Right lobe of liver (tissue), 6 donors: ENCODE measurements around the gene CATSPERD. TPM values are rescaled to one million over a fixed set of nuclear protein-coding genes. Genes with fewer than 3 reads are reported as not detected.

Experiments
- ATAC-seq, 4 donors: fragments of 200-7000 bp; cut with Tn5 transposase; one replicate each; pipeline ENCODE4 v1.9.1; 2020; ENCODE audit warnings: mild to moderate bottlenecking in 4 of 4, moderate library complexity in 4 of 4
- DNase-seq, 3 donors: peaks; one replicate each; pipeline ENCODE4 v3.0.0-alpha.2; 2020
- H3K27ac ChIP-seq, 3 donors: fragments of 200-600 bp; one replicate each; pipeline ENCODE4 v1.8.0; 2022
- H3K27me3 ChIP-seq, 2 donors: fragments of 200-600 bp; one replicate each; pipeline ENCODE4 v1.8.0; 2022
- H3K36me3 ChIP-seq, 4 donors: fragments of 200-600 bp; sonication (generic) in 1 of 4; one replicate each; pipeline versions ENCODE4 v1.5.1 to v1.8.0; 2017 to 2022; ENCODE audit warnings: control low read depth in 1 of 4
- H3K4me1 ChIP-seq, 4 donors: fragments of 200-600 bp; sonication (generic) in 1 of 4; one replicate each; pipeline versions ENCODE4 v1.5.1 to v1.8.0; 2017 to 2022; ENCODE audit warnings: control low read depth in 1 of 4
- H3K4me3 ChIP-seq, 3 donors: fragments of 200-600 bp; one replicate each; pipeline ENCODE4 v1.8.0; 2022
- H3K9me3 ChIP-seq, 4 donors: fragments of 200-600 bp; sonication (generic) in 1 of 4; one replicate each; pipeline versions ENCODE4 v1.5.1 to v1.8.0; 2017 to 2022; ENCODE audit warnings: control low read depth in 1 of 4
- POLR2A ChIP-seq: fragments of 450-650 bp; IDR thresholded peaks from one replicate; pipeline ENCODE4 v1.6.1; 2017; ENCODE audit warnings: antibody characterized with exemption, mild to moderate bottlenecking
- WGBS: methylation state at CpG from one replicate; pipeline ENCODE4 v1.1.6; 2018; ENCODE audit warnings: low coverage, low lambda C conversion rate; ENCODE audit not compliant: insufficient coverage; ENCODE audit errors: missing lambda C conversion rate; 5-methylcytosine and 5-hydroxymethylcytosine counted together
- intact Hi-C, 2 donors: fragments of 100-400 bp; cut with DNase I; formaldehyde crosslinking; loops; one replicate each; pipeline versions ENCODE4 v1.11.2 to v1.14.1; 2022
- total RNA-seq, 6 experiments: library from RNA; depleted of rRNA in 2 of 6; stranded (reverse); fragments of >200 nt in 2 of 6; fragmentation: NEBNext Ultra II Directional in 3 of 6; extraction: Animal tissue kit (Norgen Biotek cat#: 25700) in 3 of 6; gene quantifications; one replicate each; pipeline versions ENCODE4 v1.1.0 to v1.2.4, GENCODE V29; 2016 to 2023
- TF ChIP-seq, protein P1 (sequence below), 4 donors: fragments of 200-600 bp in 3 of 4; fragments of 450-650 bp in 1 of 4; IDR thresholded peaks; one replicate each; pipeline versions ENCODE4 v1.5.1 to v1.8.0; 2016 to 2022; ENCODE audit warnings: antibody characterized with exemption in 4 of 4, mild to moderate bottlenecking in 2 of 4
- donor health status: DM: no; HTN: yes; CAD: no.
- donor health status: DM: no; HTN: no; CAD: no.
- donor health status: DM: no; HTN: no; CAD: no.
- donor health status: DM: no; HTN: yes; CAD: no.
- donor health status: DM: no; HTN: yes; CAD: no.

CATSPERD gene
- total RNA-seq, 6 experiments from 2014 or later, result not detected

DNA sequence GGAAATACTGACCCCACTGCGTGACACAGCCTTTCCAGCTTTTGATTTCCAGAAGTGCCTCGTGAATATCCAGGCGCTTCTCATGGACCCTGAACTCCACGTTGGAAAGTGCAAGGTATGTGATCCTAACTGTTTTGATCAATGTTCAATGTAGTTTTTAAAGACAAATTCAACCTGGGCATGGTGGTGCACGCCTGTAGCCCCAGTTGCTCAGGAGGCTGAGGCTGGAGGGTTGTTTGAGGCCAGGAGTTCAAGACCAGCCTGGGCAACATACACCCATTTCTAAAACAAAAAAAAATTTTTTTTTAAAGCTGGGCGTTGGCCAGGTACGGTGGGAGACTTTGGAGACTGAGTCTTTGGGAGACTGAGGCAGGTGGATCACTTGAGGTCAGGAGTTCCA is 31.3 kb downstream of the CATSPERD start:
- ATAC-seq (no peak), DNase-seq (no peak)
- H3K27ac ChIP-seq, result no peak overlapping the region
- H3K4me1 ChIP-seq, result no peaks in the 10 kb centered on the region
- intact Hi-C loops, result no loop called here
- 54% methylated on average over 7 of the region's 7 CpGs for WGBS
- H3K36me3 ChIP-seq, result no peaks in the 10 kb centered on the region
- H3K9me3 ChIP-seq, result no peaks in the 10 kb centered on the region
- H3K4me3 ChIP-seq, result no peak overlapping the region
- H3K27me3 ChIP-seq, result no peaks in the 10 kb centered on the region
- TF ChIP-seq, protein P1, sequence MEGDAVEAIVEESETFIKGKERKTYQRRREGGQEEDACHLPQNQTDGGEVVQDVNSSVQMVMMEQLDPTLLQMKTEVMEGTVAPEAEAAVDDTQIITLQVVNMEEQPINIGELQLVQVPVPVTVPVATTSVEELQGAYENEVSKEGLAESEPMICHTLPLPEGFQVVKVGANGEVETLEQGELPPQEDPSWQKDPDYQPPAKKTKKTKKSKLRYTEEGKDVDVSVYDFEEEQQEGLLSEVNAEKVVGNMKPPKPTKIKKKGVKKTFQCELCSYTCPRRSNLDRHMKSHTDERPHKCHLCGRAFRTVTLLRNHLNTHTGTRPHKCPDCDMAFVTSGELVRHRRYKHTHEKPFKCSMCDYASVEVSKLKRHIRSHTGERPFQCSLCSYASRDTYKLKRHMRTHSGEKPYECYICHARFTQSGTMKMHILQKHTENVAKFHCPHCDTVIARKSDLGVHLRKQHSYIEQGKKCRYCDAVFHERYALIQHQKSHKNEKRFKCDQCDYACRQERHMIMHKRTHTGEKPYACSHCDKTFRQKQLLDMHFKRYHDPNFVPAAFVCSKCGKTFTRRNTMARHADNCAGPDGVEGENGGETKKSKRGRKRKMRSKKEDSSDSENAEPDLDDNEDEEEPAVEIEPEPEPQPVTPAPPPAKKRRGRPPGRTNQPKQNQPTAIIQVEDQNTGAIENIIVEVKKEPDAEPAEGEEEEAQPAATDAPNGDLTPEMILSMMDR (IDR thresholded peaks at IDR 0.05), result no peak
- no peak for TF ChIP-seq POLR2A

DNA sequence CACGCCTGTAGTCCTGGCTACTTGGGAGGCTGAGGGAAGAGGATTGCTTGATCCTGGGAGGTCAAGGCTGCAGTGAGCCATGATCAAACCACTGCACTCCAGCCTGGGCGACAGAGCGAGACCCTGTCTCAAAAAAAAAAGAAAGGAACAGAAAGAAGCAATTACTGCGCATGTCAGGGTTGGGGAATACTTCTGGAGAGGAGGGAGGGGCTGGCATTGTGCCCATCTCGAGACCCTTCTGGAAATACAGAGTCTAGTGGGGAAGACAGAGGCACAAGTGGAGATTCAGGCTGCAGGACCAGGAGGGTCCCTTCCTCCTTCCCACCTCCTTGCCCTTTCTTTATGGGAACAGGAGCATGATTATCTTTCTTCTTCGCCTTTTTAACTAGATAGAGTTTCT is 33.3 kb downstream of the CATSPERD start:
- intact Hi-C loops, result no loop called here

DNA sequence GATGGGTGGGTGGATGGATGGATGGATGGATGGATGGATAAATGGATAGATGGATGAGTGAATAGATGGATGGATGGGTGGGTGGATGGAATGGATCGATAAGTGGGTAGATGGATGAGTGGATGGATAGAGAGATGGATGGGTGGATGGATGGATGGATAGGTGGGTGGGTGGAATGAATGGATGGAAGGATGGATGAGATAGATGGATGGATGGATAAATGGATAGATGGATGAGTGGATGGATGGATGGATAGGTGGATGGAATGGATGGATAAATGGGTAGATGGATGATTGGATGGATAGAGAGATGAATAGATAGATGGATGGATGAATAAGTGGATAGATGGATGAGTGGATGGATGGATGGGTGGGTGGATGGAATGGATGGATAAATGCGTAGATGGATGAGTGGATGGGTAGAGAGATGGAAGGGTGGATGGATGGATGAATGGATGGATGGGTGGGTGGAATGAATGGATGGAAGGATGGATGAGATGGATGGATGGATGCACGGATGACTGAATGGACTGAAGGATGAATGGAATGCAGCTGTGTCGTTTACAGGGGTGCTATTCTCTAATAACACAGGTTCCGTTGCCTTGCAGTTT is 42.3 kb downstream of the CATSPERD start:
- H3K4me3 ChIP-seq, result no peak overlapping the region
- intact Hi-C loops, result no loop called here
- no peak overlapping the region for H3K27ac ChIP-seq
- WGBS, result 70% methylated on average over 5 of the region's 5 CpGs
- TF ChIP-seq, protein P1 (IDR thresholded peaks at IDR 0.05), result no peak
- no peak for TF ChIP-seq POLR2A
- H3K9me3 ChIP-seq, result no peaks in the 10 kb centered on the region
- no peaks in the 10 kb centered on the region for H3K27me3 ChIP-seq
- ATAC-seq (no peak), DNase-seq (no peak)
- H3K4me1 ChIP-seq, result no peaks in the 10 kb centered on the region
- H3K36me3 ChIP-seq, result no peaks in the 10 kb centered on the region

More for the DNA sequence above, 33.3 kb downstream of the CATSPERD start:
- H3K27me3 ChIP-seq, result no peaks in the 10 kb centered on the region
- no peak for TF ChIP-seq POLR2A
- TF ChIP-seq, protein P1 (IDR thresholded peaks at IDR 0.05), result no peak
- no peak for DNase-seq
- ATAC-seq, result no peak
- WGBS, result 67% methylated on average over 6 of the region's 6 CpGs
- no peak overlapping the region for H3K27ac ChIP-seq
- no peaks in the 10 kb centered on the region for H3K36me3 ChIP-seq
- no peaks in the 10 kb centered on the region for H3K4me1 ChIP-seq
- H3K4me3 ChIP-seq, result no peak overlapping the region
- H3K9me3 ChIP-seq, result no peaks in the 10 kb centered on the region

DNA sequence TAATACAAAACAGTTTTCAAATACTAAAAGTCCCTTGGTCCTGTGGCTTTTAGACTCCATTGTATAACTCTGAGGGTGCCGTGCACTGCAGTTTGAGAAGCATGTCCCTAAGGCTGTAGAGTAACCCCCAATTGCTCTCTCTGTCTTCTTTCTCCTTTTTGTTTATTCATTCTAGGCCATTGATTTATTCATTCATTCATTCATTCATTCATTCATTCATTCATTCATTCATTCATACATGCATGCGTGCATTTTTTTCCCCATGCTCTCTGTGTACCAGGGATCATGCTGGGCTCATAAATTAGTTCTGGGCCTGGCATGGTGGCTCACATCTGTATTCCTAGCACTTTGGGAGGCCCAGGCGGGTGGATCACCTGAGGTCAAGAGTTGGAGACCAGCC is 44.8 kb downstream of the CATSPERD start:
- DNase-seq (no peak), ATAC-seq (no peak)
- TF ChIP-seq, protein P1 (IDR thresholded peaks at IDR 0.05), result no peak
- TF ChIP-seq POLR2A, result no peak
- Histone ChIP-seq H3K27ac (no peak overlapping the region), H3K27me3 (no peaks in the 10 kb centered on the region), H3K4me3 (no peak overlapping the region), H3K36me3 (no peaks in the 10 kb centered on the region), H3K9me3 (no peaks in the 10 kb centered on the region), H3K4me1 (no peaks in the 10 kb centered on the region)
- intact Hi-C loops, result no loop called here
- 77% methylated on average over 1 of the region's 3 CpGs for WGBS

DNA sequence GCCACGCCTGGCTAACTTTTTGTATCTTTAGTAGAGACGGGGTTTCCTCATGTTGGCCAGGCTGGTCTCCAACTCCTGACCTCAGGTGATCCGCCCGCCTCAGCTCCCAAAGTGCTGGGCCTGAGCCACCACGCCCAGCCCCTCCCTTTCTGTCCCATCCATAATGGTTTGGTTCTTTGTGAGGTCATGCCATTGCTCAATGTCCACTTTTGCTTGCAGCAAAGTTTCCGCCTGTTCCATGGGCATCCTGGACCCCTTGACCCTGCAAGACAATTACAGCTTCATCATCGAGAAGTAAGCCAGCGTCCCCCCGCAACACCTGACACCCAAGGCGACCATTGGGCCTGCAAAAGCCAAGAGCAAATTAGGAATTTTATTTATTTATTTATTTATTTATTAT is 47.5 kb downstream of the CATSPERD start:
- ATAC-seq (no peak), DNase-seq (no peak)
- intact Hi-C loops, result no loop called here
- Histone ChIP-seq H3K4me3 (no peak overlapping the region), H3K27ac (no peak overlapping the region), H3K27me3 (no peaks in the 10 kb centered on the region), H3K9me3 (no peaks in the 10 kb centered on the region), H3K36me3 (no peaks in the 10 kb centered on the region), H3K4me1 (no peaks in the 10 kb centered on the region)
- 90% methylated on average over 9 of the region's 10 CpGs for WGBS
- TF ChIP-seq POLR2A, result no peak
- TF ChIP-seq, protein P1 (IDR thresholded peaks at IDR 0.05), result no peak
